Stimulated activated CD8-positive, alpha-beta memory T cell treated with anti-CD3 and anti-CD28 coated beads, Interleukin-4, amount 100 ng/mL, for 4 hours (primary cell): ENCODE measurements around the gene MARK3.

Experiments used
- DNase-seq, 2 donors: peaks; one replicate each; pipeline ENCODE4 v3.0.0-alpha.2; 2020; ENCODE audit warnings: low read depth in 2 of 2, low spot score in 1 of 2

The MARK3 gene

DNA sequence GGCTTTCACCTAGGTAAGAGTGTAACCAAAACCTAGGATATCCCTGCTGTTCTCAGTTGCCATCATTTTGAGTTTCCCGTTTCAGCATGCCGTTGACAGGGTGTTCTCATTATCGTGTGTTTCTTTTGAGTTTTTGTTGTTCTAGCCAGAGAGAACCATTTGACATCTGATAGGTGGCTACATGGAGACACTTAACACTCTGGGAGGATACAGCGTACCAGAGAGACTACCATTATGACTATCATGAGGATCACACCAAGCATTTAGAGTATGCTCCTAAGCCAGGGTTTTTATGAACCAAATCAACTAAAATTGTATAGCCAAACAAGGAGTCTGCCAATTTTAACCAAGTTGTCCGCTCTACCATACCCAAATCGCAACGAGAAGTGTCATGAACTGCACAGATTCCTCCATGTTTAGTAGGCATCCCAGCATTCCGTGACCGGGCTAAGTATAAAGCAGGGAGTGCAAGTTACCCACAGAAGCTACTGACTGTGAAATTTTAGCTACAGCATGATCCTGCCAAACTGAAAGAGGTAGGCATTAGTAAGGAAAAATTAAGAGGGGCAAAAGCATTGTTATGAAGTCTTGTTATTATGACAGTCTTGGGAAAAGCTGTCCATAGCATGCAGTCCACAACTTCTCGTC, 48.8 kb downstream of the MARK3 start:
- no peak for DNase-seq

DNA sequence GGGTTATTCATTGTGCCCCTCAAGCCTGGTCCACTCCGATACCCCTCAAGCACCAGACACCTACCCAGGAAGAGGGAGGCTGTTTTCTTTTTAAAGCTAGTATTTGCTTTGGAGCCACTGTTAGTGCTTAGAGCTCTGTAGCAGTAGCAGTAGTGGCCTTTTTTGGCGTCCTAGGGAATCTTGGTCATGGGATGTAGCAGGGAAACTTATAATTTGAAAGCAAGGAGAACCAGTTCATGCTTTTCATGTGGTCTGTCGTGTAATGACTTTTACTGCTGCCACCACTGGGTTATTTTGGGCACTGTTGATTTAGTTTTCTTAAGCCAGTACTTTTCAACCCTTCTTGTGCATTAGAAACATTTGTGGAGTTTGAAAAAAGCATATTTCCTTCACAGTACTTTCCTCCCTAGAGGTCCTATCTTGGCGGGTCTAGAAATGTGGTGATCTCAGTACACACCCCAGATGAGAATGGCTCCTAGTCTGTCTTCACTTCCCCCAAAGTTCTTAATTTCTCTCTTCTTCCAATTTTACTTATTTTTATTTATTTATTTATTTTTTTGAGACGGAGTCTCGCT, 49.7 kb downstream of the MARK3 start:
- DNase-seq, result no peak

DNA sequence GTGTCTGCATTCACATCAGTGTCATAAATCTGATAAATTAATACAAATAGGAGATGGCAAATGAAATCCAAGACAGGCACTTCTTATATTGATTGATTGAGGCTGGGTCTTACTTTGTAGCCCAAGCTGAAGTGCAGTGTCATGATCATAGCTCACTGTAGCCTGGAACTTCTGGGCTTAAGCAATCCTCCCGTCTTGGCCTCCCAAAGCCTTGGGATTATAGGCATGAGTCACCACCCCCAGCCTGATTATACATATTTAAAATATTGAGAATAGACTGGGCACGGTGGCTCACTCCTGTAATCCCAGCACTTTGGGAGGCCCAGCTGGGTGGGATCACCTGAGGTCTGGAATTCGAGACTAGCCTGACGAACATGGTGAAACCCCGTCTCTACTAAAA, 51.3 kb downstream of the MARK3 start:
- DNase-seq, result no peak

DNA sequence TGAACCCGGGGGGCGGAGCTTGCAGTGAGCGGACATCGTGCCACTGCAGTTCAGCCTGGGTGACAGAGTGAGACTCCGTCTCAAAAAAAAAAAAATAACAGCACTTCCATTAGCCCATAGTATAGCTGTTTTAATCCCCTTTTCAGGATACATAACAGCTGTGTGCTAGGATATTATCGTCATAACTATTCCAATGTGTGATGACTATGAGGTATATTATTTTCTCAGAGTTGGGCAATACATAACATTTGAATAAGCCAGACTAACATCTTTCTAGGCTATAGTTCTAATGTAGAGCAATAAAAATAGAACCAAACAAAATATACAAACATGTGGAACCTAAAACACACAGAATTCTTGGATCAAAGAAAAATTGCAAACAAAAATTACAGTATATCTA, 57.1 kb downstream of the MARK3 start:
- no peak for DNase-seq

DNA sequence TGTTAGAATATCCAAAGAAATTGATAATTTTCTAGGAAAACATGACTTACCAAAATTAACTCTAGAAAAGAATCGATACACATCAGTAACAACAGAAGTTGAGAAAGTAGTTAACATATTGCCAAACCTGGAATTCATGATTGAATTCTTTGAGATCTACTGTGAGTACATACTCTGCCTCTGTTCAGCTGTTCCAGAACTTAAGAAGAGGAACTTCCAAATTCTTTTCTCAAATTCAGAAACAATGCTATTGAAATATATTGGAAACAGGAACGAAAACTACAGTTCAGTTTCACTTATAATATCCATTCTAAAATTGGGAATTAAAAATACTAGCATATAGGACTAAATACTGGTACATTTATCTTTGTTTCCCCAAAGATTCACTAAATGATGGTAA, 57.9 kb downstream of the MARK3 start:
- no peak for DNase-seq

DNA sequence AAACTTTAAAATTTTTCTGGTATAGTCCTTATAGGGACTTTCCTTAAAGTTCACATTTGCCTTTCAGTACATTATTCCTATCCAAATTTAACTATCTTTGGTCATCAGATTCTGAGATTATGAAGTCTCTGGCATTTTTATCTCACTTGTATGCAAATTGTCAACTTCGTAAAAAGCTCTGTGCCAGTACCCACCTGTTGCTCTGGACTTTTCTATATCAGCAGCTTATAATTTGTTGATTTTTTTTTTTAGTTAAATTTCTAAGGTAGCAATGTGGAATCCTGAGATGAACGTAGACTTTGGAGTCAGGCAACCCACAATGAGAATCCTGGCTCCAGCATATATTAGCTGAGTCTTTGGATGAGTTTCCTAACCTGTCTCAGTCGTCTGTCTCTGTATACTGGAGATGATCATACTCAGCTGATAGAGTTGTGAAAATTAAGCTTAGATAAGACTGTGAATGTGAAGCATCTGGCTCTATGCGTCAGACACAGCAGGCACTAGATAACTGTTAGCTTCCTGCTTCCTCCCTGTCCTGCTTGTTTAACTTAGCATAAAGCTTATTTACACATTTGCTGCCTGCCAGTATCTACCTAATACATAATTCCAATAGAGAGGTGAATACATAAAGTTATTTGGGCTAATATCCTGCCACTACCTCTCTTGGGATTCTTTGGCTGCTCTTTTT, 59.8 kb downstream of the MARK3 start:
- no peak for DNase-seq

DNA sequence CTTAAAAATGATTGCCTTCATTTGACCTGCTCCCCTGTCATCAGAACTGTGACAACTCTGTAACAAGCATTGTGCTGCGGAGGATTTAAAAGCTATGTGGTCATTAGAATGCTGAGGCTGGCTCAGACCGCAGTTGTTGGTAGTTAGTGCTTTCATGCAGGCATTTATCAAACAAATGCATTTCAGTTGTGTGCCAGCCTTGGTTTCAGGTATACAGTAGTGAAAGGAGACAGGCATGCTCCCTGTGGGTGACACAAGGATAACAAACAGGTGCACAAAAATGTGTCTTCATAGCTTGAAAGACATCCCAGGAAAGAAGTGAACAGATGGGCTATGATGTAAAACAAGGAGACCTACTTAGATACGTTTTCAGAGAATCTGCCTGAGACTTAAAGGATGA, 60.6 kb downstream of the MARK3 start:
- DNase-seq, result no peak

DNA sequence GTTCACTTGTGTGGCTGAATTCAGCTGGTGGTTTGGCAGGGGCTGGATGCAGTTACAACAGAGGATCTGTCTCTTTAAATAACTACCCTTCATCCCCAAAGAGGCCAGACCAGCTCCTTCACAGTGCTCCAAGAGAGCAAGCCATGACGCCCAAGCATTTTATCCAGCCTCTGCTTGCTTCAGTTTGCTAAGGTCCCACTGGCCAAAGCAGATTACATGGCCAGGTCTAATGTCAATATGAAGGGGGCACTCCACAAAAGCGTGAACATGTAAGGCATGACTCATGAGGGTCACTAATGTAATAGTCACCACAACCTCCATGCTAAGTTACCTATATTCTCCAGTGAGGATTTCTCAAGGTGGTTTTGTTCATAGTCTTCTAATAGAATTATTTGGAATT, 62.9 kb downstream of the MARK3 start:
- no peak for DNase-seq

DNA sequence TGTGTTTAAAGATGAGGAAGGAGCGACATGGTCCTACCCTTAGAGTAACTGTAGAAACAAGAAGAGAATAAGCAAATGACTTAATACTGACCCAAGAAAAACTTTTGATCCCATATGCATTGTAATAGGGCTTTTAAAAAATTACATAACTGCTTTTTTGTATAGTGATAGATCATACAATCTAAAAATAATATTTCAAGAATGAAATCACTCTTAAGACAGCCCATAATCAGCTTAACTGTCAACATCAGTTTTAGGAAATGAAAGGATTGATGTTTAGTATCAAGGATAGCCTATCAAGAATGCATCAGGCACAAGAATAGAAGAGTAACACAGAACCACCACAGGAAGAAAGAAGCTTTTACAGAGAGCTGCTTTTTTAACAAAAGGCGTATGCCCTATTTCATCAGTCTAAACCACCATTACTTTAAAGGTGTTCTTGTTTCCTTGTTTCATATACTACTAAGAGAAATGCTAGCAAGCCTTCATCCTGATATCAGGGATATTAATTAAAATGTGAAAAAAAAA, 64.5 kb downstream of the MARK3 start:
- DNase-seq, result no peak

DNA sequence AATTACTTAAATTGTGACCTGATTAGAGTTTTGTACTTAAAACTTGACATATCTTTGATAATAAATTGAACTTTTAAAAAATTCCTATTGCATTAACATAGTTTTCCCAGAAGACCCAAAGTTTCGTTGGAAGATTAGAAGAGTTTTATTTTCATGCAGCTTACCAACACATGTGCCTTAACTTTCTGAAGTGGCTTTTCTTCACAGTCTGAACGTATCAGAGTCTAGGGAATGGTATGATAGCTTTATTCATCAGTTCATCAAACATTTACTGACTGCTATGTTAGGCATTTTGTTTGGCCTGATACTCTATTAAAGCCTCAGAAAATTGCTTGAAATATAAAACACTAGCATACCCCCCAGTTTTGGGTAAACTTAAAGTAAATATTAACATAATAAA, 65.2 kb downstream of the MARK3 start:
- no peak for DNase-seq

DNA sequence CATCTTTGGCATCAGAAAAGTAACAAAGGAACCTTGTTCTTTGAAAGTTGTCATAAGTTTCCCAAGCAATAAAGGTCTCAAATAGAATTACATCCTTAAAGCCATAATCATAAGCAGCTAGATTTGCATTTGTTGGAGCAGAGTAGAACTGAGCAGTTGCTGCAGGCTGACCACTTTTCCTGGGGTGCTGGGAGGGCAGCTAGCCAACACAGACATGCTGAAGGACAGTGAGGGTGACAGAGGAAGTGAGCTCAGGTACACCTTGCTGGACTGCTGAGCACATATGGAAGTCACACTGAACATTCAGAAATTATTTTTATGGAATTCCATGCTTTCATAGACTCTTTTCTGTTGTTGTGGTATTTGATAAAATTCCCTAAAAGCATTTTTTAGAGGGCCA, 66.2 kb downstream of the MARK3 start:
- DNase-seq, result no peak

DNA sequence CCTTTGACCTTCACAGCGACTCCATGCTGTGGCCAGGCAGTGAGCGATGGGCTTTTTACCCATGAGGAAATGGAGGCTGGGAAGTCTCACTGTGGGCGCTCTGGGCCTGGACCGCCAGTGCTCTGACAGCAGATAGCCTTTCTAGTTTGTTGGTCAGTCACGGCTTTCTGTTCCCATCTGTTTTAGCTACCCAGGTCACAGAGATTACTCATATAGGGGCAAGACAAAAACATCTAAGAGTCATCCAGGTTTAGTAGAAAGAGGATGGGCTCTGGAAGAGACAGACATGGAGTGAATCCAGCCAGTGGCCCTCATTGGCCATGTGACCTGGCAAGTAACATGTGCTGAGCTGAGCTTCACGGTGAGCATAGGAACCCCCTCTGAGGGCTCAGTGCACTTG, 68.6 kb downstream of the MARK3 start:
- DNase-seq, result no peak

DNA sequence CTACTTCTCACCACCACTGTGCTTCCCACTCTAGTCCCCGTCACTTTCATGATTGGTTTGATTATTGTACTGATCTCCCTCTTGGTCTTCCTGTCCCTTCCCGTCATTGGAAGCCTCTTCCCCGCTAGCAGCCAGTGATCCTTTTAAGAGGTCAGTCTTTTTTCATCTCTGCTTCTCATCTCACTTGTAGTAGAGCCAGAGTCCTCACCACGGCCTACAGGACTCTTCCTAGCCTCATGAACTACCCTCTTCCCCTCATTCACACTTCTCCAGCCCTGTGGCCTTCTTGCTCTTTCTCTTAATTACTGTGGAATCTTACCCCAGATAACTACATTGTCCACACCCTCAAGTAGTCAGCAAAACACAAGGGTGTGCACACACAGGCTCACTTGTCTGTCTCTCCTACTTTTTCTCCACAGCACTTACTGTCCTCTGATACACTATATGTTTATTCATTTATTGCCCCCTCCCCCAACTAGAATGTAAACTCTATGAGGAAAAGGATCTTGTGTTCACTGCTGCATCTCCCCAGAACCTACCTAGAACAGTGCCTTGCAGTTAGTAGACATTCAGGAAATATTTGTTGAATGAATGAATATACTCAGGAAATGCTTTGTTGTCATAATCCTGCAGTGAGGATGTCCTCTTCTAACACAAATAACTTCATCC, 71.1 kb downstream of the MARK3 start:
- no peak for DNase-seq

DNA sequence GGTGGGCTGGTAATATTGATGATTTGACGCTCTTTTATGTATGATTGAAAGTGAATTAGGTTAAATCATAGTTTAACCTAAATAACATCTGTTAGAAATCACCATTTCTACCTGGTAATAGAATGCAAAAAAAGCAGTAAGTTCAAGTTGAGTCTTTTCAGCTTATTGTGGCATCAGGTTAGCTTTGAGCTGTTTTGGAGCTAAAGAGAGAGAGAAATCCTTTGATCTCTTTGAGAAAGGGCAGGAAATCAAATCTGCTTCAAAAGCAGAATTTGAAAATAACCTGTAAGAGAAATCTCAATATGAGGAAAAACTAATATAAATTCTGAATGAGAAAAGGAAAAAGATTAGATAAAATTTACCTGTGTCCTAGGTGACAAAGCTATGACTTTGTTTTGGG, 75.2 kb downstream of the MARK3 start:
- DNase-seq, result no peak

DNA sequence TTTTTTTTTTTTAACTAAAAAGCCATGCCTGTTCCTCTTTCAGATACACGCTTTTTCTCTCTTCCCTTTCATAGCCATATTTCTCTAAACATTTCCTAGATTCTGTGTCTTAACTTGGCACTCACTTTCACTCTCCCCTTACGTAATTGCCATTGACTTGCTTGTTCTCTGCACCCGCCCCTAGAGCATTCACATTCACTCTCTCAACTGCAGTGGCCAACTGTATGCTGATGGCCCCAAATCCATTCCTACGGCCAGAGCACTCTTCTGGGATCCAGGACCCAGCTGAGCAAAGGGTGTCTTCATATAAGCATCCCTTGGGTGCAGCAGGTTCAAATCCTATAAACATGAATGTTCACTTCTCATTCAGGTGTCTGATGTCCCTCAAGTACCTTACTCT, 77.9 kb downstream of the MARK3 start:
- no peak for DNase-seq

DNA sequence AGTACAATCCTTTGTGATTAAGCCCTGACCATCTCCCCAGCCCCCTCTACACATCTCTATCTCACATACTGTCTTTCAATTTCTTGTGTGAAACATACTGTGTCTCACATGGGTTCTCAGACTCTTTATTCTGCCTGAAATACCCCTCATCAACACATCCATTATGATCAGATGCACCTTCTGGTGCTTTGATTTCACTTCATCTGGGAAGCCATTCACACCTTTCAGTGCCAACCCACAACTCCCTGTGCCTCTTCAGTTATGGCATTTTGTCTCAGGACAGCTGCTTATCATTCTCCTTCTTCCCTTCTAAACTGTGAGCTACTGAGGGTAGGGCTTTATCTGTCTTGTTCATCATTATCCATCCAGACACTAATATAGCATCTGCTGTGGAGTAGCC, 78.6 kb downstream of the MARK3 start:
- DNase-seq, result no peak

DNA sequence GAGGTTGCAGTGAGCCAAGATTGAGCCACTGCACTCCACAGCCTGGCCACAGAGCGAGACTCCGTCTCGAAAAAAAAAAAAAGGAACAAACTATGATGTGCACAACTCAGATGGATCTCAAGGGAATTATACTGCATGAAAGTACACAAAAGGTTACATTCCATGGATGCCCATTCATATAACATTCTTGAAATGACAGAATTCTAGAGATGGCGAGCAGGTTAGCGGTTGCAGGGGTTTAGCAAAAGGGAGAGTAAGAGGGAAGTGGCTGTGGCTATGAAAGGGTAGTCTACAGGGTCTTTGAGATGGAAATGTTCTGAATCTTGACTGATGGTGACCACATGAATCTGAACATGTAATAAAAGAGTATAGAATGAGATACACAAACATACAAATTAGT, 87.7 kb downstream of the MARK3 start:
- DNase-seq, result no peak

DNA sequence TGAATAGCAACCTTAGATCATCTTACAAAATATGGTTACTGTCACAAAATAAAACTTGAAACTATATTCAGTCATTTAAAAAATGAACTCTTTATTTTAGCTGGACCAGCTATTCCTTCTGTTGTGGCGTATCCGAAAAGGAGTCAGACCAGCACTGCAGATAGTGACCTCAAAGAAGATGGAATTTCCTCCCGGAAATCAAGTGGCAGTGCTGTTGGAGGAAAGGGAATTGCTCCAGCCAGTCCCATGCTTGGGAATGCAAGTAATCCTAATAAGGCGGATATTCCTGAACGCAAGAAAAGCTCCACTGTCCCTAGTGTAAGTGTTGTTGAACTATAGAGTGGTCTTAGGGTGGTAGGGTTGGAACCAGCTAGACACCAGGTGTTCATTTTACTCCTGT, 89.7 kb downstream of the MARK3 start:
- no peak for DNase-seq

DNA sequence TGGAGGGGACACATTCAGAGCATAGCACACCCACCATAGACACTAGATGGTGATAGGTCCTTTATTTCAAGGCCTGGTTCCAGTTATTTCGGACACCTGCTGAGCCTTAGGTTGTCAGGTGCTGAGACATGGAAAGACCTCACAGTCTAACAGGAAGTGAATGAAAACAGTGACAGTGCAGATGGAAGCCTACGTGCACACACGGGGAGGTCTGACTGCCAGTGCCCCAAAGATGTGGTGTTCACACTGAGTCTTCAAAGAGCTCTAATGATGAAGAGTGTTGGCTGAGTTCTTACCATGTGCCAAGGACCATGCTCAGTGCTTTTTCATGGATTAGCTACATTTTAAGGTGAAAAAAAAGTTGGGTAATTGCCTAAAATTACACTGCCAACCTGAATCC, 90.8 kb downstream of the MARK3 start:
- no peak for DNase-seq

DNA sequence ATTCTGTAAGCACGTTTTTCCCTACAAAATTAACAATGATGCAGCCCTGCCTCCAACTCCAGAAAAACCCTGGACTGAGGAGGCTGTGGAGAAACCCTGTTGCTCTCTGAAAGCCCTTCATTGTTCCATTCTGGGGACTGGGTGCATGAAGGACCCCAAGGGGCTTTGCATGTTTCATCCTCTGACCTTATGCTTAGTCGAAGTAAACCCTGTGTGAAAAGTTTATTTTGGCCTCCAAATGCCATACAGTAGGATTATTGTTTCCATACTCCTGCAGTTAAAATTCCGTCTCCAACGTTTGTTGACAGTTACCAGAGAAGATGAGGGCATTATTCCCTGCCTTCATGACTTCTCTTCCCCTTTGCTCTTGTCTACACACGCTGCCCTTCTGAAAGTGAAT, 91.4 kb downstream of the MARK3 start:
- no peak for DNase-seq

DNA sequence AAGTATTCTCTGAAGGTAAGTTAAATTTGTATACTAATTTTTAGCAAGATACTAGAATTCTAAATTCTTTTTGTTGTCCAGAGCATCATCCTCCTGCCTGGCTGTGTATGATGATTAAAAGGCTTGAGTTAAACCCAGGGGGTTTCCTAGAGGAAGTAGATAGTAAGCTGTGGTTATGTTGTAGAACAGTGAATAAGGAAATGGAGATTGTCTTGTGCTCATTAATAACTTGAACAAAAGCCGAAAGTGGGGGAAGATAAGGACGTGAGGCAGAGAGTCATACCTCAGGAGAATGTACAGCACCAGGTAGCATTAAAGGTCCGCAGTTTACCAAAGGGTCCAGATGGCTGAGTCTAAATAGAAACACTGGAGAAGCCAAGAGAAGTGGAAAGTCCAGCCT, 95.4 kb downstream of the MARK3 start:
- no peak for DNase-seq

DNA sequence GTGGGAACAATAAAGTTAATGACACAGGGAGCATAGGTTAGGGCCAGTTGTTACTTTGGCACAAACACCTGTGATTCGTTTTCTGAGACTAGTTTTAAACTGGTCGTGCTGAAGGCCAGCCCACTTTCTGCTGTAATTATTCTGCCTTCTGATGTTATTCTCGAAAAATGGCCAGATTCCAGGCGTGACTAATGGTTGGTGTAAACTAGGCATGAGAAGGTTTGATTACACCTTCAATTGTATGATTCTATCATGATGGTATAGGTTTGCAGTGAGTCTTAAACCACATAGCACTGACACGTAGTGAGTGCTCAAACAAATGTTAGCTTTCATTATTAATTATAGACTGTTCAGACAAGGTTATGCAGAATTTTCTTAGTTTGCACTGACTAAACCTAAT, 98.4 kb downstream of the MARK3 start:
- no peak for DNase-seq
